ENCODE measurements around the gene LMNTD2. TPM values are rescaled to one million over a fixed set of nuclear protein-coding genes. Genes with fewer than 3 reads are reported as not detected.
A peak's percentile ranks its signal among the peaks of the same experiment; 100 is the strongest.

Gene LMNTD2
- polyA plus RNA-seq, 2 of the 4 experiments (the other 2 are of a cell fraction), result 2.2 to 3.5 TPM

DNA sequence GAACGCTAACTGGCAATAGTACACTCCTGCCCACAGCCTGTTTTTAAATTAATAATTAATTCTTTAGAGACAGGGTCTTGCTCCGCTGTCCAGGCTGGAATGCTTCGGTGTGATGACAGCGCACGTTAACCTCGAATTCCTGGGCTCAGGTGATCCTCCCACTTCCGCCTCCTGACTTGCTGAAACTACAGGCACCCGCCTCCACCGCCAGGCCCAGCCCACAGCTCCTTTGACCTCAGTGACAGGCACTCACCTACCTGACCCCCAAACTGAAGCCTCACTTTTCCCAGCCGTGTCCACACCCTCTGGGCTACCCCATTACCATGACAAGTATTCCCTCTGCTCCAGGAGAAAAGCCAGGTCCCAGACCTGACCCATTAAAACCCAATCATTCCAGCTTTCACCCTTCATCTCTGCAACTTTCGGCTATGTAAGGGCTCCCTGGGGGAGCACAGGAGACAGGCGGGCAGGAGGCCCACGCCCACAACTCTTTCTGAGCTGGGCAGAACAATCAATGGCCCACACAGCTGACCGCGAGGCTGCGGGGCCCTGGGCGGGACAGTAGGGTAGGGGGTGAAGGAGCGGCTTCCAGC lies 730 bp downstream of the LMNTD2 start:
- Histone ChIP-seq H3K27ac (peak overlapping the region; percentile 87 to 94), H3K4me2 (peak overlapping the region; percentile 86), H3K4me3 (peak overlapping the region; percentile 86), H3K9me3 (no peaks in the 10 kb centered on the region), H3K4me1 (peaks cover 27% of the 10 kb centered on the region)
- FAIRE-seq, result no peak
- no peak; a peak in 1 of 6 replicates for ATAC-seq
- ChIA-PET POLR2A (interaction anchor here (1.2 kb wide), 1 partner anchor 16 kb away, joined by 5 read pairs; no protein-coding TSS in a partner anchor), CTCF (interaction anchor here (1.1 to 1.3 kb wide), 2 partner anchors 15 to 42 kb away, joined by 3 read pairs; no protein-coding TSS in a partner anchor)
- no peak for DNase-seq (ENCODE audit: low read depth in 1 of 2, low spot score in 1 of 2)
- 66% methylated on average over 18 of the region's 18 CpGs for WGBS (ENCODE audit: missing lambda C conversion rate)
- TF ChIP-seq CHD4 (IDR thresholded peaks at IDR 0.05; ENCODE audit: borderline replicate concordance), result no peak
- no peak for TF ChIP-seq JUN (IDR thresholded peaks at IDR 0.05)
- no peak for TF ChIP-seq HEYL (CRISPR knock-in tag; IDR thresholded peaks at IDR 0.05)
- TF ChIP-seq GATA3 (IDR thresholded peaks at IDR 0.05; ENCODE audit: borderline replicate concordance), result no peak
- TF ChIP-seq KDM5A (IDR thresholded peaks at IDR 0.05), result no peak
- TF ChIP-seq, protein P1, sequence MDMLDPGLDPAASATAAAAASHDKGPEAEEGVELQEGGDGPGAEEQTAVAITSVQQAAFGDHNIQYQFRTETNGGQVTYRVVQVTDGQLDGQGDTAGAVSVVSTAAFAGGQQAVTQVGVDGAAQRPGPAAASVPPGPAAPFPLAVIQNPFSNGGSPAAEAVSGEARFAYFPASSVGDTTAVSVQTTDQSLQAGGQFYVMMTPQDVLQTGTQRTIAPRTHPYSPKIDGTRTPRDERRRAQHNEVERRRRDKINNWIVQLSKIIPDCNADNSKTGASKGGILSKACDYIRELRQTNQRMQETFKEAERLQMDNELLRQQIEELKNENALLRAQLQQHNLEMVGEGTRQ (IDR thresholded peaks at IDR 0.05), result no peak
- no peak for TF ChIP-seq HOXA7 (CRISPR knock-in tag; IDR thresholded peaks at IDR 0.05)
- no peak for TF ChIP-seq NPAS2 (CRISPR knock-in tag; IDR thresholded peaks at IDR 0.05; ENCODE audit: borderline replicate concordance)

DNA sequence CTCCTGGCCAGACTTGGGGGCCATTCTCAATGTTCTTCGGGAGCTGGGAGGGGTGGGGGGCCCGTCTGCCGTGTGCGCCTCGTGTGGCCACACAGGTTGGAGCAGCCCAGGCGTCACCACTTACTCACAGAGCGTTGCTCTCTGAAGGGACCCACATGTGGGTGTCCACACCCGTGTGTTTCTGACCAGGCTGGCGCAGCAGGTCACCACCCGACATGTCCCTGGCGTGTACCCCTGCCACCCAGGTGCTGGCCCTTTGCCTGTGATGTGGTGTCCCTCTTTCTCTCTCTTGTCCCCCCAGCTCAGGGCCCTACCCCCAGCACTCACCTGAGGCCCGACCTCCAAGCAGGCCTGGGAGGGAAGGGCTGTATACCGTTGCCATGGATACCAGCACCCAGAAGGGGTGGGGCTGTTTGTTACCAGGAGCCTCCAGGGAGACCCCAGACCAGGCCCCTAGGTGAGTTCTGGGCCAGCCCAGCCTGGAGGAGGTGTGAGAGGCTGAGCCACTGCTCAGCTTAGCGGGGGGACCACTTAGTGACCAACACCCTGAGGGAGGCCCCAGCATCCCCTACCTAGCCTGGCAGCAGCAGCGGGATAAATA lies 1.4 kb downstream of the LMNTD2 start:
- H3K27ac ChIP-seq, result no peak overlapping the region
- CTCF ChIA-PET, result interaction anchor here (1.3 kb wide), 1 partner anchor 41 kb away, joined by 3 read pairs; no protein-coding TSS in a partner anchor
- no peak for ATAC-seq

DNA sequence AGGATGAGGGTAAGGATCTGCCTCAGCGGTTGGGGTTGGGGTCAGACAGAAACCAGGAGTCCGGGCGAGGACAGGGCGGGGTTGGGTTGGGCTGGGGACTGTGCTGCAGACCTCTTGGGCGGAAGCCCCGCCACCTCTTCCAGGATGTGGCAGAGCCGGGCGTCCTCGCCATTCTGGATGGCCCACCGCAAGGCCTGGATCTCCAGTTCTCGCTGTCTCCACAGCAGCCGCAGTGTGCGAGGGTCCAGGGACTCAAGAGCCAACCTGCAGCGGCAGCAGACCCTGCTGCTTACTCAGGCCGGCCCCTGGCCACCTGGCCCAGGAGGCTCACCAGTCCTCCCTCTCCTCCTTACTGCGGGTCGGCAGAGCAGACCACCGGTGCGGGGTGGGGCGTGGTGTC lies 2.0 kb downstream of the LMNTD2 start:
- Histone ChIP-seq H3K27ac (no peak overlapping the region), H3K4me2 (no peak overlapping the region), H3K9me3 (no peaks in the 10 kb centered on the region), H3K4me3 (no peak overlapping the region), H3K4me1 (peaks cover 35% of the 10 kb centered on the region)
- WGBS (ENCODE audit: missing lambda C conversion rate), result 90% methylated on average over 14 of the region's 20 CpGs
- DNase-seq (ENCODE audit: low read depth in 1 of 2, low spot score in 1 of 2), result no peak
- no peak for ATAC-seq
- FAIRE-seq, result no peak
- ChIA-PET POLR2A (no interaction called here), CTCF (interaction anchor here (1.0 to 5.9 kb wide), 2 partner anchors 8 to 138 kb away, joined by 4 to 66 read pairs; no protein-coding TSS in a partner anchor)
- TF ChIP-seq, protein P2, sequence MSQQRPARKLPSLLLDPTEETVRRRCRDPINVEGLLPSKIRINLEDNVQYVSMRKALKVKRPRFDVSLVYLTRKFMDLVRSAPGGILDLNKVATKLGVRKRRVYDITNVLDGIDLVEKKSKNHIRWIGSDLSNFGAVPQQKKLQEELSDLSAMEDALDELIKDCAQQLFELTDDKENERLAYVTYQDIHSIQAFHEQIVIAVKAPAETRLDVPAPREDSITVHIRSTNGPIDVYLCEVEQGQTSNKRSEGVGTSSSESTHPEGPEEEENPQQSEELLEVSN (IDR thresholded peaks at IDR 0.05; ENCODE audit: borderline replicate concordance, low read depth), result no peak
- TF ChIP-seq, protein P3, sequence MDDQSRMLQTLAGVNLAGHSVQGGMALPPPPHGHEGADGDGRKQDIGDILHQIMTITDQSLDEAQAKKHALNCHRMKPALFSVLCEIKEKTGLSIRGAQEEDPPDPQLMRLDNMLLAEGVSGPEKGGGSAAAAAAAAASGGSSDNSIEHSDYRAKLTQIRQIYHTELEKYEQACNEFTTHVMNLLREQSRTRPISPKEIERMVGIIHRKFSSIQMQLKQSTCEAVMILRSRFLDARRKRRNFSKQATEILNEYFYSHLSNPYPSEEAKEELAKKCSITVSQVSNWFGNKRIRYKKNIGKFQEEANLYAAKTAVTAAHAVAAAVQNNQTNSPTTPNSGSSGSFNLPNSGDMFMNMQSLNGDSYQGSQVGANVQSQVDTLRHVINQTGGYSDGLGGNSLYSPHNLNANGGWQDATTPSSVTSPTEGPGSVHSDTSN (IDR thresholded peaks at IDR 0.05), result no peak
- no peak for TF ChIP-seq RCOR1 (IDR thresholded peaks at IDR 0.05; ENCODE audit: low read depth, low read length)
- no peak for TF ChIP-seq JUNB (IDR thresholded peaks at IDR 0.05)
- no peak for TF ChIP-seq RFX5 (IDR thresholded peaks at IDR 0.05)
- no peak for TF ChIP-seq RARB (CRISPR knock-in tag; IDR thresholded peaks at IDR 0.05)
- TF ChIP-seq RNF2 (IDR thresholded peaks at IDR 0.05; ENCODE audit: borderline replicate concordance, low read depth), result no peak
- TF ChIP-seq, protein P4, sequence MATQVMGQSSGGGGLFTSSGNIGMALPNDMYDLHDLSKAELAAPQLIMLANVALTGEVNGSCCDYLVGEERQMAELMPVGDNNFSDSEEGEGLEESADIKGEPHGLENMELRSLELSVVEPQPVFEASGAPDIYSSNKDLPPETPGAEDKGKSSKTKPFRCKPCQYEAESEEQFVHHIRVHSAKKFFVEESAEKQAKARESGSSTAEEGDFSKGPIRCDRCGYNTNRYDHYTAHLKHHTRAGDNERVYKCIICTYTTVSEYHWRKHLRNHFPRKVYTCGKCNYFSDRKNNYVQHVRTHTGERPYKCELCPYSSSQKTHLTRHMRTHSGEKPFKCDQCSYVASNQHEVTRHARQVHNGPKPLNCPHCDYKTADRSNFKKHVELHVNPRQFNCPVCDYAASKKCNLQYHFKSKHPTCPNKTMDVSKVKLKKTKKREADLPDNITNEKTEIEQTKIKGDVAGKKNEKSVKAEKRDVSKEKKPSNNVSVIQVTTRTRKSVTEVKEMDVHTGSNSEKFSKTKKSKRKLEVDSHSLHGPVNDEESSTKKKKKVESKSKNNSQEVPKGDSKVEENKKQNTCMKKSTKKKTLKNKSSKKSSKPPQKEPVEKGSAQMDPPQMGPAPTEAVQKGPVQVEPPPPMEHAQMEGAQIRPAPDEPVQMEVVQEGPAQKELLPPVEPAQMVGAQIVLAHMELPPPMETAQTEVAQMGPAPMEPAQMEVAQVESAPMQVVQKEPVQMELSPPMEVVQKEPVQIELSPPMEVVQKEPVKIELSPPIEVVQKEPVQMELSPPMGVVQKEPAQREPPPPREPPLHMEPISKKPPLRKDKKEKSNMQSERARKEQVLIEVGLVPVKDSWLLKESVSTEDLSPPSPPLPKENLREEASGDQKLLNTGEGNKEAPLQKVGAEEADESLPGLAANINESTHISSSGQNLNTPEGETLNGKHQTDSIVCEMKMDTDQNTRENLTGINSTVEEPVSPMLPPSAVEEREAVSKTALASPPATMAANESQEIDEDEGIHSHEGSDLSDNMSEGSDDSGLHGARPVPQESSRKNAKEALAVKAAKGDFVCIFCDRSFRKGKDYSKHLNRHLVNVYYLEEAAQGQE (IDR thresholded peaks at IDR 0.05), result no peak
- no peak for TF ChIP-seq CEBPB (IDR thresholded peaks at IDR 0.05)
- TF ChIP-seq NPAS2 (CRISPR knock-in tag; IDR thresholded peaks at IDR 0.05; ENCODE audit: borderline replicate concordance), result no peak
- TF ChIP-seq MAFK (IDR thresholded peaks at IDR 0.05; ENCODE audit: partially characterized antibody), result no peak
- no peak for TF ChIP-seq HOXA7 (CRISPR knock-in tag; IDR thresholded peaks at IDR 0.05)
- no peak for TF ChIP-seq POLR2A (IDR thresholded peaks at IDR 0.05; ENCODE audit: low read length)
- TF ChIP-seq, protein P5, sequence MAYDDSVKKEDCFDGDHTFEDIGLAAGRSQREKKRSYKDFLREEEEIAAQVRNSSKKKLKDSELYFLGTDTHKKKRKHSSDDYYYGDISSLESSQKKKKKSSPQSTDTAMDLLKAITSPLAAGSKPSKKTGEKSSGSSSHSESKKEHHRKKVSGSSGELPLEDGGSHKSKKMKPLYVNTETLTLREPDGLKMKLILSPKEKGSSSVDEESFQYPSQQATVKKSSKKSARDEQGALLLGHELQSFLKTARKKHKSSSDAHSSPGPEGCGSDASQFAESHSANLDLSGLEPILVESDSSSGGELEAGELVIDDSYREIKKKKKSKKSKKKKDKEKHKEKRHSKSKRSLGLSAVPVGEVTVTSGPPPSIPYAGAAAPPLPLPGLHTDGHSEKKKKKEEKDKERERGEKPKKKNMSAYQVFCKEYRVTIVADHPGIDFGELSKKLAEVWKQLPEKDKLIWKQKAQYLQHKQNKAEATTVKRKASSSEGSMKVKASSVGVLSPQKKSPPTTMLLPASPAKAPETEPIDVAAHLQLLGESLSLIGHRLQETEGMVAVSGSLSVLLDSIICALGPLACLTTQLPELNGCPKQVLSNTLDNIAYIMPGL (CRISPR knock-in tag; IDR thresholded peaks at IDR 0.05; ENCODE audit: borderline replicate concordance), result no peak
- TF ChIP-seq EHMT2 (IDR thresholded peaks at IDR 0.05; ENCODE audit: low read depth), result no peak
- TF ChIP-seq ZNF302 (CRISPR knock-in tag; IDR thresholded peaks at IDR 0.05), result no peak
- TF ChIP-seq HEYL (CRISPR knock-in tag; IDR thresholded peaks at IDR 0.05), result no peak
- TF ChIP-seq EHF (CRISPR knock-in tag; IDR thresholded peaks at IDR 0.05), result no peak
- TF ChIP-seq MAZ (IDR thresholded peaks at IDR 0.05; ENCODE audit: borderline replicate concordance, low read depth, low read length), result no peak

More for the DNA sequence above, 1.4 kb downstream of the LMNTD2 start:
- POLR2A ChIA-PET, result no interaction called here
- TF ChIP-seq CBX2 (IDR thresholded peaks at IDR 0.05; ENCODE audit: borderline replicate concordance, low read depth), result no peak
- Histone ChIP-seq H3K4me1 (peaks cover 34% of the 10 kb centered on the region), H3K9me3 (no peaks in the 10 kb centered on the region), H3K4me3 (no peak overlapping the region), H3K4me2 (peak overlapping the region; percentile 86; the same call in 2 of the 3 replicates)
- FAIRE-seq, result no peak
- 90% methylated on average over 9 of the region's 15 CpGs for WGBS (ENCODE audit: missing lambda C conversion rate)
- DNase-seq (ENCODE audit: low read depth in 1 of 2, low spot score in 1 of 2), result no peak
